HFFc6 (cell line): Measurements from ENCODE around the gene NUDT14. TPM values are rescaled to one million over a fixed set of nuclear protein-coding genes. Genes with fewer than 3 reads are reported as not detected.

Experiments
- DNase-seq: peaks from one replicate; pipeline ENCODE4 v3.0.0-alpha.2; 2018
- H3K27ac Mint-ChIP-seq: 2 replicates; pipeline ENCODE4 v1.8.0; 2020; ENCODE audit warnings: mild to moderate bottlenecking, mixed read lengths
- H3K27me3 Mint-ChIP-seq: 2 replicates; pipeline ENCODE4 v1.8.0; 2021; ENCODE audit warnings: mild to moderate bottlenecking, moderate library complexity, mixed read lengths; ENCODE audit not compliant: insufficient read depth
- H3K36me3 Mint-ChIP-seq: 2 replicates; pipeline ENCODE4 v1.8.0; 2021; ENCODE audit warnings: low read depth, mixed read lengths
- H3K4me1 Mint-ChIP-seq: 2 replicates; pipeline ENCODE4 v1.8.0; 2020; ENCODE audit warnings: low read depth, mixed read lengths
- H3K4me3 Mint-ChIP-seq: 2 replicates; pipeline ENCODE4 v1.8.0; 2020; ENCODE audit warnings: mild to moderate bottlenecking, moderate library complexity, mixed read lengths
- H3K9me3 Mint-ChIP-seq: 2 replicates; pipeline ENCODE4 v1.8.0; 2020; ENCODE audit warnings: mild to moderate bottlenecking, mixed read lengths
- CTCF ChIP-seq: fragments of 200-600 bp; sonication (generic); IDR thresholded peaks from 2 replicates; pipeline ENCODE4 v1.5.0; 2021; ENCODE audit warnings: antibody characterized with exemption, mild to moderate bottlenecking
- total RNA-seq, 6 experiments: library from RNA; stranded (reverse); fragmentation: NEBNext Ultra II Directional; extraction: Animal tissue kit (Norgen Biotek cat#: 25700); gene quantifications; 2 replicates in 1 of 6; 3 replicates in 5 of 6; pipeline ENCODE4 v1.2.3, GENCODE V29; 2021

The NUDT14 gene
- total RNA-seq, 6 experiments from 2014 or later, result 9.8 to 13.3 (median 11.0) TPM

- Mint-ChIP-seq H3K4me3 (no peak overlapping the region), H3K4me1 (no peaks in the 10 kb centered on the region), H3K27ac (no peak overlapping the region), H3K27me3 (peaks cover 5% of the 10 kb centered on the region), H3K9me3 (no peaks in the 10 kb centered on the region), H3K36me3 (no peaks in the 10 kb centered on the region)
- no peak for TF ChIP-seq CTCF
- DNase-seq, result no peak
Observed at GRCh38 chr14:105151838-105152793, 29.0 kb downstream of the NUDT14 start.

- TF ChIP-seq CTCF, result no peak
- no peak for DNase-seq
- H3K27me3 Mint-ChIP-seq, result peaks cover 2% of the 10 kb centered on the region; the same call in 1 of the 2 replicates
- no peak overlapping the region for H3K27ac Mint-ChIP-seq
- no peaks in the 10 kb centered on the region for H3K4me1 Mint-ChIP-seq
- H3K36me3 Mint-ChIP-seq, result no peaks in the 10 kb centered on the region
- no peak overlapping the region for H3K4me3 Mint-ChIP-seq
- no peaks in the 10 kb centered on the region for H3K9me3 Mint-ChIP-seq
Observed at GRCh38 chr14:105151084-105151837, 29.9 kb downstream of the NUDT14 start.

GRCh38 chr14:105150368-105151083 lies 30.6 kb downstream of the NUDT14 start:
- H3K36me3 Mint-ChIP-seq, result no peaks in the 10 kb centered on the region
- no peak for DNase-seq
- H3K27me3 Mint-ChIP-seq, result peaks cover 2% of the 10 kb centered on the region; the same call in 1 of the 2 replicates
- no peaks in the 10 kb centered on the region for H3K9me3 Mint-ChIP-seq
- H3K4me3 Mint-ChIP-seq, result no peak overlapping the region
- no peaks in the 10 kb centered on the region for H3K4me1 Mint-ChIP-seq
- TF ChIP-seq CTCF, result no peak
- no peak overlapping the region for H3K27ac Mint-ChIP-seq

- no peaks in the 10 kb centered on the region for H3K4me1 Mint-ChIP-seq
- H3K27me3 Mint-ChIP-seq, result peaks cover 2% of the 10 kb centered on the region; the same call in 1 of the 2 replicates
- H3K36me3 Mint-ChIP-seq, result no peaks in the 10 kb centered on the region
- no peaks in the 10 kb centered on the region for H3K9me3 Mint-ChIP-seq
- DNase-seq, result no peak
- TF ChIP-seq CTCF, result no peak
- H3K27ac Mint-ChIP-seq, result no peak overlapping the region
- no peak overlapping the region for H3K4me3 Mint-ChIP-seq
Observed at GRCh38 chr14:105150026-105150367, 31.1 kb downstream of the NUDT14 start.

GRCh38 chr14:105149146-105149781 lies 31.8 kb downstream of the NUDT14 start:
- H3K4me1 Mint-ChIP-seq, result no peaks in the 10 kb centered on the region
- H3K4me3 Mint-ChIP-seq, result no peak overlapping the region
- no peaks in the 10 kb centered on the region for H3K9me3 Mint-ChIP-seq
- peaks cover 2% of the 10 kb centered on the region; the same call in 1 of the 2 replicates for H3K27me3 Mint-ChIP-seq
- no peak for DNase-seq
- no peak overlapping the region for H3K27ac Mint-ChIP-seq
- H3K36me3 Mint-ChIP-seq, result no peaks in the 10 kb centered on the region
- no peak for TF ChIP-seq CTCF
